Stimulated activated CD8-positive, alpha-beta memory T cell treated with anti-CD3 and anti-CD28 coated beads, Interleukin-12 subunit alpha, Interleukin-12 subunit beta, amount 100 ng/mL, for 24 hours (primary cell): ENCODE data around the gene SLC37A3.

ENCODE experiments used
- DNase-seq: peaks from one replicate; pipeline ENCODE4 v3.0.0-alpha.2; 2020; ENCODE audit errors: extremely low read depth

SLC37A3 gene

GRCh38 chr7:140402178-140402835 is 4.0 kb upstream of the SLC37A3 start:
- no peak for DNase-seq

- no peak for DNase-seq
These were observed 2.1 kb upstream of the SLC37A3 start for GRCh38 chr7:140400381-140400780.

GRCh38 chr7:140398821-140399220 is 491 bp upstream of the SLC37A3 start:
- no peak for DNase-seq

- DNase-seq = no peak
These were observed 4.5 kb downstream of the SLC37A3 start for GRCh38 chr7:140393756-140394306.

- DNase-seq = no peak
These were observed 6.7 kb downstream of the SLC37A3 start for GRCh38 chr7:140391634-140392033.

GRCh38 chr7:140390466-140391190 is 7.7 kb downstream of the SLC37A3 start:
- no peak for DNase-seq

- no peak for DNase-seq
These were observed 8.3 kb downstream of the SLC37A3 start for GRCh38 chr7:140390034-140390433.

- DNase-seq = no peak
These were observed 8.9 kb downstream of the SLC37A3 start for GRCh38 chr7:140389445-140389844.

GRCh38 chr7:140384894-140385545 is 13.3 kb downstream of the SLC37A3 start:
- DNase-seq = no peak

- DNase-seq = no peak
These were observed 14.2 kb downstream of the SLC37A3 start for GRCh38 chr7:140383954-140384713.

- no peak for DNase-seq
These were observed 22.2 kb downstream of the SLC37A3 start for GRCh38 chr7:140375892-140376730.

GRCh38 chr7:140375323-140375722 is 23.0 kb downstream of the SLC37A3 start:
- DNase-seq = no peak

- no peak for DNase-seq
These were observed 29.0 kb downstream of the SLC37A3 start for GRCh38 chr7:140369294-140369693.

GRCh38 chr7:140367528-140367927 is 30.8 kb downstream of the SLC37A3 start:
- DNase-seq = no peak

GRCh38 chr7:140364819-140365218 is 33.5 kb downstream of the SLC37A3 start:
- no peak for DNase-seq

GRCh38 chr7:140360697-140361229 is 37.6 kb downstream of the SLC37A3 start:
- no peak for DNase-seq

- no peak for DNase-seq
These were observed 39.8 kb downstream of the SLC37A3 start for GRCh38 chr7:140358412-140359051.

- no peak for DNase-seq
These were observed 40.3 kb downstream of the SLC37A3 start for GRCh38 chr7:140358024-140358411.

GRCh38 chr7:140350056-140350455 is 48.3 kb downstream of the SLC37A3 start:
- no peak for DNase-seq

GRCh38 chr7:140349144-140349771 is 49.1 kb downstream of the SLC37A3 start:
- no peak for DNase-seq
